GM12873 (cell line): ENCODE results near the gene TAS2R30.

ENCODE experiments used
- CTCF ChIP-seq: IDR thresholded peaks from 2 replicates; pipeline ENCODE4 v1.5.1; 2012; ENCODE audit warnings: low read depth, mild to moderate bottlenecking, moderate library complexity, low read length, control low read depth; ENCODE audit not compliant: insufficient read depth; ENCODE audit errors: missing control alignments

Gene TAS2R30

GRCh38 chr12:11085419-11085818 is 49.0 kb downstream of the TAS2R30 start:
- no peak for TF ChIP-seq CTCF
